HG03175 (cell line): ENCODE data around the gene WDR91.
A peak's percentile ranks its signal among the peaks of the same experiment; 100 is the strongest.
"Not testable (repeated sequence)": the region's sequence is repeated elsewhere in the genome, so short reads cannot be mapped to it uniquely, and the experiment has no call there.

Experiments used
- ATAC-seq: cut with Tn5 transposase; IDR thresholded peaks from one replicate; pipeline ENCODE4 v1.9.1; 2021; ENCODE audit warnings: mild to moderate bottlenecking, moderate library complexity; ENCODE audit not compliant: unreplicated experiment

WDR91 gene

GRCh38 chr7:135234095-135234494 is 22.8 kb upstream of the WDR91 start:
- not testable (repeated sequence) for ATAC-seq

- no peak for ATAC-seq
Observed at GRCh38 chr7:135233570-135233969, 22.2 kb upstream of the WDR91 start, which contains the start of gene STRA8. TSS of gene STRA8 (plus strand) at chr7:135233838. CDS start at chr7:135240525, 6,687 bp downstream.

- no peak for ATAC-seq
Observed at GRCh38 chr7:135232720-135233119, 21.4 kb upstream of the WDR91 start.

GRCh38 chr7:135232087-135232486 is 20.8 kb upstream of the WDR91 start:
- no peak for ATAC-seq

DNA sequence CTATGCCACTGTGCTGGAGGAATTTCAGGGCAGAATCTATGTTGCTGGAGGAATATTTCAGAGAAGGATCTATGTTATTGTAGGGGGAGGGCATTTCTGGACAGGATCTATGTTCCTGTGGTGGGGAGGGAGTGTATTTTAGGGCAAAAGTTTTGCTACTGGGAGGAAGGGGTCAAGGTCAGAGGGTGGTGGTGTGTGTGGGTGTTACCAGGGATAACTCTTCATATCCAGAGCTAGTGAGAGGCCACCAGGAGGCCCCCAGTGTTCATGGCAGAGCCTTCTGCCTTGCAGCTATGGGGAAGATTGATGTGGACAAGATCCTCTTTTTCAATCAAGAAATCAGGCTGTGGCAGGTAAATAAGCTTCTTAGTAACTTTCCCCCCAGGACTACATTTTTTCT is 20.4 kb upstream of the WDR91 start:
- no peak for ATAC-seq

DNA sequence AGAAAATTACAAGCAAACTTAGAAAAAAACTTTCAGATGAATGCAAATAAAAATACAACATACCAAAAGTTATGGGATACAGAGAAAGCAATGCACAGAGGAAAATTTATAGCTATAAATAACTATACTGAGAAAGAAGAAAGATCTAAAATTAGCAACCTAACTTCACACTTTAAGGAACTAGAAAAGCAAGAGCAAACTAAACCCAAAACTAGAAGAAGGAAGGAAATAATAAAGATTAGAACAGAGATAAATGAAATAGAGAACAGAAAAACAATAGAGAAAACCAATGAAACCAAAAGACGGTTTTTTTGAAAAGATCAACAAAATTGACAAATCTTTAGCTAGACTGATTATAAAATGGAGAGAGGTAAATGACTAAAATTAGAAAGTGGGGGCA is 12.7 kb upstream of the WDR91 start:
- ATAC-seq = no peak

DNA sequence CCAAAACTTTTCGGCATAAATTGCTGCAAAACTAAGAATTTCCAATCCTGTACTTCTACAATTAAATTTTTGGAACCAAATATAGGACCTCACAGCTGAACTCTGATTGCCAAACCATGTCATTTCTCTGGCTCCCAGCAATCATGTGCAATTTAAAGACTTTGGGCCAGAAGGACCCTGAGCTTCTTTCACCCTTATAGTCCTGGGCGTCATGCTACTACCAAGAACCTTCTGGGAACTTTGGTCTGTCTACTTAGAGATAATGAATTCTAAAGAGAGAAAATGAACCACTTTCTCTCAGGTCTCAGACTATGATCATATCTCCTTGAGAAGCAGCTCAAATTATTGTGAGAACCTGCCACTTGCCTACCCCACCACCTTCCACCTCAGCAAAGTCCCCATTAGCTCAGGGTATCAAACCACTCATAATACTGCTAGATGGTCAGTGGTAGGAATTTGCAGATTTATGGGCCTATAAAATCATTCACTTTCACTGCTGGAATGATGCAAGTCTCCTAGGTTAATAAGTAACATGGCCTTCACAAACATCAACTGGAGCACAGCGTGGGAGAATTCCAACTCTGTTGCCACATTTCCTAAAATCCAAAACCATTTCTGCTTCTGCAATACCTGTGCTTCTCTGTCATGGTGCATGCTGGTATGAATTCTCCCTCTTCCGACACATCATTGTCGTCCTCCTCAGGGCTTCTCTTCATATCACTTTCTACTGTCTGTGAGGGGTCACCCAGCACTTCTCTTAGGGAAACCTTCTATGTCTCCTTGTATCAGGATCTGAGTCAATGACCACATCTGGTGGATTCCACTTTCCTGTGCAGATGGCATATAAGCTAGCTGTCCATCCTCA is 6.6 kb upstream of the WDR91 start:
- ATAC-seq = no peak

DNA sequence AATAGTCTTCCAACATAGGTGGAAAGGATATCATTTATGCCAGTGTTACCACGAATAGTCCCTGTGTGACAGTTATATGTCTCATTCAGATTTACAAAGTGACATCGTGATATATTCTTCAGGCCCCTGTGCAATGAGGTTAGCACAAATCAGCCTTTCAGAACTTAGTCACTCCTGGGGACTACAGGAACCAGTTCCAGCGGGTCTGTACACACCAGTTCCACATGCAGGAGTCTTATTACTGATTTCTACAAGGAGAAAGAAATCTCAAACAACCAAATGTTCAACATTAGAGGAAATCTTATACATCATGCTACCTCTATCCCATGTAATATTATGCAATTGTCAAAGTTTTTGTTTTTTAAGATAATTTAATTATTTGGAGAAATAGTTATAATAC is 4.4 kb upstream of the WDR91 start:
- no peak for ATAC-seq

GRCh38 chr7:135215180-135215579 is 3.9 kb upstream of the WDR91 start:
- ATAC-seq = no peak

- ATAC-seq = no peak
Observed at GRCh38 chr7:135213831-135214230, 2.5 kb upstream of the WDR91 start.

- ATAC-seq = not testable (repeated sequence)
Observed at GRCh38 chr7:135211946-135212685, 790 bp upstream of the WDR91 start.

DNA sequence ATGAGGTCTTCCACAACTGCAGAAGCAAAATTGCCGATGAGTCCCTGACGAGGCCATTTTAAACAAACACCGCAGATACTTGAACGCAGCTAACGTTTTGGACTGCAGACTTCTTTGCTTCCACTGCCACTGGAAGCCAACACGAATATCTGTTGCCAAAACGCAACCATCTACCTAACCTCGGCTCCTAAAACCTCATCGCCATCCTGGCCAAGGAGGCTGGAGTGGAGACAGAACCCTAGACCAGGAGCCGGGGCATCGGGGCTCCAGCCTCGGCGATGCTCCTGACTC is 493 bp downstream of the WDR91 start:
- peak; percentile 1 for ATAC-seq

DNA sequence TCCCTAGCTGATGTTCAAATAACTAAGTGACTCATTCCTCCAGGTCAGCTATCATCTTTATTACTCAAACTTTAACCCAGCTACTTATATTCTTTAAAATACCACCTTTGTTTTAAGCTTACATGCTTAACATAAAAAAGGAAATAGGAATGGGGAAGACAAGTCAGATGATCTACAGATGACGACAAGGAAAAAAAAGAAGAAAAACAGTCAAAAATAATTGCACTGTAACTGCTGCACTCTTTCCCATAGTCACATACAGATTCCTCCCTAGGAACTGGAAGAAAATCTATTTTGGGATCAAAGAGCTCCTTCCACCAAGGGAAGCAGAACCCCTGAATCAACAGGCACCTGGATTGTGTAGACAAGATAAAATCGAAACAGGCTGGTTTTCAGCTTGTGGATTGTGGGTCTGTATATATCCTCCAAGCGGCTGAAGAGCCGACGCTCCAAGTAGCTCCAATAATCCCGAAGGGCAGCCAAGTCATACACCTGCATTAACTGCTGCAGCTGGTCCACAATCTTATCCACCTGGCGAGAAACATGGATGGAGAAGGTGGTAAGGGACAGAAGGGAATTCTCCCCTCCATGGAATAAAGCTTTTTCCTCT is 2.0 kb downstream of the WDR91 start:
- ATAC-seq = no peak

GRCh38 chr7:135208102-135208793 is 3.1 kb downstream of the WDR91 start:
- no peak for ATAC-seq

DNA sequence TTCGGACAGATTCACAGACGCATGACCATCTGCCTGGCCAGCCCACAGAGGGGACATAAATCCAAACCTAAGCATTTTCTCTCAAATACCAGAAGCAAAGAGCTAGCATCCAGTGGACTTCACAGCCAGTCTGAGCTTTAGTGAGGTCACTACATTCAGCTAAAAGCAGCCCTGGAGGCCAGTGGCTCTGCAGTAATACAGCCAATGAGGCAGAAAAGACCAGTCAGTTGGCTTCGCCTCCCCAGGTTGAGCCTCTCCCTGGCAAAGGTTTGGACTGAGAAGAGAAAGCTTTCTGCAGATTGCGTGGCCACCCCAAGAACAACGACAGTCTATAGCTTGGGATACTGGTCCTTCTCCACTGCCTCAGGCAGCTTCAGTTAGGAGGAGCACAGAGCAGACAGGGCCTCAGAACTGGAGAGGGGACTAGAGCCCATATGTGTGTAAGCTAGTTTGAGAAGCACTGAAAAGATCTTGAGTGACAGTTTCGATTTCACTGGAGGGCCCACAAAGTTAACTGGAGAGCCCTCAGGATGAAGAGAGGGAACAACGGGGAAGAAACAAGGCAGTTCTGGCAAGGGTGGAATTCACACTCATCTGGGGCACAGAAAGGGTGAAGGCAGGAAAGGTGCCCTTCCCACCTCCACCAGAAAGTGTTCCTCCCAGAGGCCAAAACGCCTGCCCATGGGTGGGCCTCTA is 3.8 kb downstream of the WDR91 start:
- ATAC-seq = no peak

GRCh38 chr7:135206941-135207391 is 4.4 kb downstream of the WDR91 start:
- peak; percentile 39 for ATAC-seq

- ATAC-seq = no peak
Observed at GRCh38 chr7:135205850-135206249, 5.5 kb downstream of the WDR91 start.

DNA sequence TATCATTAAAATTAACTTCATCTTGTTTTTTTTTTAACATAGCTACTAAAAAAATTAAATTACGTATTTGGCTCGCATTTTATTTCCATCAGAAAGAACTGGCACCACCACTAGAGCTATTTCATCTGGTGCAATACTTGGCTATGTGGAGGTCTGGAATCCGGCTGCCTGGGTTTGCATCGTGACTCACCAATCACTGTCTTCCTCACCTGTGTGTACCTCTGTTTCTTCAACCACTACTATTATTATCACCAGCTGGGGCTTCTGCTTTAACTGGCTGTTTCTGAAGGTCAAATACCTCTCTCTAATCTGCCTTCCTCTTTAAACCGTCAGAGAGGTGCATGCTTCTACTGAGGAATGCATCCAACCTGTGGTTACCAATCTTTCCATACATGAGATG is 6.5 kb downstream of the WDR91 start:
- ATAC-seq = no peak

GRCh38 chr7:135204341-135204749 is 7.0 kb downstream of the WDR91 start:
- ATAC-seq = no peak

- ATAC-seq = no peak
Observed at GRCh38 chr7:135201350-135201749, 10.0 kb downstream of the WDR91 start.
